GM18511 (cell line): ENCODE measurements around the gene SOX6.
"Not testable (repeated sequence)": the region's sequence is repeated elsewhere in the genome, so short reads cannot be mapped to it uniquely, and the experiment has no call there.

Experiments
- ATAC-seq: cut with Tn5 transposase; IDR thresholded peaks from one replicate; pipeline ENCODE4 v1.9.1; 2021; ENCODE audit warnings: mild to moderate bottlenecking, moderate library complexity; ENCODE audit not compliant: unreplicated experiment

SOX6 gene

DNA sequence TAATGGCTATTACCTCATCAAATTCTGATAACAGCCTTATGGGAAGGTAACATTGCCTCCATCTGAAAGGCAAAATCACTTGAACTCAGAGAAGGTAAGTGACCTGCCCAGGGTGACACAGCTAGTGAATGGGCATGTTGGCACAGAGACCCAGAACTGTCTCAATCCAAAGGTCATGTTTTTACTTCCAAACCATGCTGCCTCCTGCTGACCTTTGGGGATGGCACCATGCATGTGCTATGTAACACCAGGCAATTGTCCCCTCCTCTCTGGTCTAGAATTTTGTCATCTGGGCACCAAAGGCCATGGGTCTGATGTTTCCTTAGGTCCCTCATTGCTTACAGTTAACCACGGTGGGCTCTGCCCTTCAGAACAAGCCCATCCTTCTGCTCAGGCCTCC is 417.4 kb downstream of the SOX6 start:
- ATAC-seq = no peak

DNA sequence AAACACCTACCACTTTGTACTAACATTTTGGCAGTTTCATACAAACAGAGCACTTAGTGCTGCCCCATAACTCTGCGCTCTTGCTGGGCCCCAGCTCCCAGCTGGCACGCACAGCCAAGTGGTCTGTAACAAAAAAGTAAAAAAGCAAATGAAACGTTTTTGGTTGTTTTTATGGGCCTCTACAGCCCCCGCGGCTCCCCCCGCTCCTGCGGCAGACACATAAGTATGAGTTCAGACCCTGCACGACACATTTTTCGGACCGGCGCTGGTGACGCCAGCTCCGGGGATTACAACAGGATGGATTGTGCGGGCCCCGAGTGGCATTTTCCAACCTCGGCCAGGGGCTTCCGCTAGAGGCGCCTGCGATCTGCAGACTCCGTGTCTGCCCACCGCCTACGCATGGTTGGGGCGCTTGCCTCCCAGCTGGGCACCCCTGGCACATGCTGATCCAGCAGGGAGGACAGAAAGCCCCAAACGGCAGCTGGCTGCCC is 418.2 kb downstream of the SOX6 start:
- ATAC-seq = no peak

DNA sequence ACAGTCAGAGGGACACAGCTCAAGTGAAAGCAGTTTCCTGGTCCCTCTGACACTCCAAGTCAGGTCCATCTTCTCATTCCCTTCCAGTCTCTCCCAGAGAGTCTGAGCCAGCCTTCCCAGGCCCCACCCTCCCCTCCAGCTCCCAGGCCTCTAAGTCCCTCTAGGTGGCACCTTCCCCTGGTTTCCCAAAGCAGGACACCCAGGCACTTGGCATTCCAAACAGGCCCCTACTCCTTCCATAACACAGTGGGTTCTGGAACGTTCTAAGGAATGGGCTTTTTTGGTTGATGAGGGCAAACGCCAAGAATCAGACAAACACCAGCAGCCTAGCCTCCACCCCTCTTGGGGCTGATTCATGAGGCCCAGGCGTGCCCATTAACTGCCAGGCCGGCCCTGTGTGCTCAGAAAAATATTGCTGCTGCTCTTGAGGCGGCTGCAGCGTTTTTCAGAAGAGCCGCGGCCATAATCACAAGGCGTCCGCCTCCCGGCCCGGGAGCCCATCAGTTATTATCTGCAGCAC is 418.7 kb downstream of the SOX6 start:
- ATAC-seq = no peak

DNA sequence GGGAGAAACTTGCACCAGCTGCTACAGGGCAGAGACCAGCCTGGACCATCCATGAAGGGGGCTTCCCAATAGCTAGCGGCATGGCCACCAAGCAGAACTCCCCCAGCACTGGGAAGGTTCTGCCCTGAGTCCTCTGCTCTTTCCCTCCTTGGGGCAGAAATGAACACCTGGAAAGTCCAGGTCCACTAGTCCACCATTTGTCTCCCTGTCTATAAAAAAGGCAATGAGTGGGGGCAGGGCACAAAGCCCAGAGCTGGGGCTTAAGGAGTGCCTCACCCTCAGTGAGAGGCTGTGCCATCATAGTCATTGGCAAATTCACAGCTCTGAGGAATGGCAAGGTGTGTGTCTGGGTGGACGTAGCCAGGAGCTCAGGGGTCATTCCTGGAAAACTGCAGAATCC is 420.3 kb downstream of the SOX6 start:
- no peak for ATAC-seq

DNA sequence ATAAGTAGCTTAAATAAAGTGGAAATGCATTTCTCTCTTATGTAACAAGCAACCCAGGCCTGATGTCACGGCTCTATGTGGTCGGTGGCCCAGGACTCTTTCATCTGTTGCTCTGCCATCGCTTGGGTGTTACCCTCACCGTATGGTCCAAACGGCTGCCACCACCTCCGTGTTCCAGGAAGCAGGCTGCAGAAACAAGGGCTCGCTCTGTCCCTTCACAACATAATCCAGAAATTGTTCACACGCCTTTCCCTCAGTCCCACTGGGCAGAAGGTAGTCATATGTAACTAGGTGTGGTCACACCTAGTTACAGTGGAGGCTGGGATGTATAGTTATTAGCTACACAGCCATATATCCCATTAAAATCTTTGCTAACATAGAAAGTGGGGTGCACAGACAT is 421.0 kb downstream of the SOX6 start:
- ATAC-seq = no peak

DNA sequence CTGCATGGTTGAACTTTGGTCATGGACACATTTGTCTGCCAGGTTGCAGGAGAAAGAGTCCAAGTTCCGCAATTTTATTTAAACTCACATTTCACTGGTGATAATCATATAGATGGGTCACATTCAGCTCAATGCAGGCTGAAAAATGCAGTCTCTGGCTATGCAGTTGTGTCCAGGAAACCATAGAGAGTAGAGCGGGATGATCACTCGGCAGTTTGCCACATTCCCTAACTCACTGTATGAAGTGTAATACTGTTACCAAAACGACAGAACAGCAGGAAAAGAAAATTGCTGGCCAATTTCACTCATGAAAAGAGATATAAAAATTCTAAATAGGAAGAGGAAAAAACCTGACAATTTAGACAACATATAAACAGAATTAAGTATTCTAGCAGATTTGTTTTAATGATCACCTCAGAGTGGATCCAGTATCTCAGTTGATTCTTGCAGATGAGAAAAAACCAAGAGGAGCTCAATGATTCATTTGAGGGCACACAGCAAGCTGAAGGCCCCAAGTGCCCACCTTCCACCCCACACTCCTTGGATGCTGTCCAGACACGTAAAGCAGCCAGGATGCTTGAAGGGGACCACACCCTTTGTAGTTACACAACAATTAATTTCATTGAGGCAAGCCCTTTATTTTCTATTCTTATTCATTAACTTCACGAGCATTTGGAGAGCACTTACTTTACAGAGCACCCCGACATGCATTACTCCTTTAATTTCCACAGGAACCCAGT is 422.3 kb downstream of the SOX6 start:
- ATAC-seq = no peak

DNA sequence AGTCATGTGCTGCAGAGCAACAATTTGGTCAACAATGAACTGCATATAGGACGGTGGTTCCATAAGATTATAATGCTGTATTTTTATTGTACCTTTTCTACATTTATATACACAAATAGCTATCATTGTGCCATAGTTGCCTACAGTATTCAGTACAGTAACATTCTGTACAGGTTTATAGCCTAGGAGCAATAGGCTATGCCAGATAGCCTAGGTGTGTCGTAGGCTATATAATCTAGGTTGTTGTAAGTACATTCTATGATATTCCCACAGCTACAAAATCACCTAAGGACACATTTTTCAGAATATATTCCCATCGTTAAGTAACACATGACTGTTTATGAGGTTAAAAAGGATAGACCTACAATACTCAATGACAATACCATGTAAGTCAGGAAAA is 423.9 kb downstream of the SOX6 start:
- no peak for ATAC-seq

DNA sequence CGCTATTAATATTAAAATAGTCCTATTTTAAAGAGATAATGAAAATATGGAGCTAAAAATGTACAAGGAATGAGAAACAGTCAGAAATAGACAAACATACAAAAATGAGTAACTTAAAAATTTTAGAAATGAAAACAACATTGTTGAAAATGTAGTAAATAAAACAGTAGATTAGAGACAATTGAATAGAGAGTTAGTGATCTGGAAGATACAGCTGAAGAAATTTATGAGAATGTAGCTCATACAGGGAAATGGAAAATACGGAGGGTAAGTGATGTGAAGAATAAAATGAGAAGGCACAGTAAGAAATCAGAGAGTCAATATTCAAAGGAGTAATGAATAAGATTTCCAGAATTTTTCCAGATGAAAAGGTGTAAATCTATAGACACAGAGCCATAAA is 424.8 kb downstream of the SOX6 start:
- ATAC-seq = no peak

DNA sequence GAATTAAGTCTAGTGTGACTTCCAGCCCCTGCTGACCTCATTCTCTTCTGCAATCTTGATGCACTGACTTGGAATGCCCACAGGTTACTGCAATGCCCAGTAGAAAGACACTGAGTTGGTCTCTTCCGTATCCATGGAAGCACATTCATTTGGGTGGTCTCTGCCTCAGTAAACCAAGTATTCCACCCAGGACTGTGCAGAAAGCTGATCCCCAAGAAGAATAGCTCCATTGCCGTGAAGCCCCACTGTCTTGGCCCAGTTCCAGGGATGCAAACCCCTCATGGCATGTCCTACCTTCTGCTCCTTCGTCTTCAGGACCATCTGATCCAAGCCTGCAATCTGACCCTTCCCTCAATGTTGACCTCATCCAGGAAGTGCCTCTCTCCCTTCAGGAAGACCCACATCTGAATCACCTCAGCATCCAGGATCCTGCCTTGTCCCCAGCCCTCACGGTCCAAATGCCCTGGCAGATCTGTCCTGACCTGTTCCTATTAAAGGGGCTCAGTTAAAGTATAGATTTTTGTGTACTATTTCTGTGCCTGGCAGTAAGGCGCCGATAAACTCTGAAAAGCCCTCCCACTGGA is 425.8 kb downstream of the SOX6 start:
- no peak for ATAC-seq

DNA sequence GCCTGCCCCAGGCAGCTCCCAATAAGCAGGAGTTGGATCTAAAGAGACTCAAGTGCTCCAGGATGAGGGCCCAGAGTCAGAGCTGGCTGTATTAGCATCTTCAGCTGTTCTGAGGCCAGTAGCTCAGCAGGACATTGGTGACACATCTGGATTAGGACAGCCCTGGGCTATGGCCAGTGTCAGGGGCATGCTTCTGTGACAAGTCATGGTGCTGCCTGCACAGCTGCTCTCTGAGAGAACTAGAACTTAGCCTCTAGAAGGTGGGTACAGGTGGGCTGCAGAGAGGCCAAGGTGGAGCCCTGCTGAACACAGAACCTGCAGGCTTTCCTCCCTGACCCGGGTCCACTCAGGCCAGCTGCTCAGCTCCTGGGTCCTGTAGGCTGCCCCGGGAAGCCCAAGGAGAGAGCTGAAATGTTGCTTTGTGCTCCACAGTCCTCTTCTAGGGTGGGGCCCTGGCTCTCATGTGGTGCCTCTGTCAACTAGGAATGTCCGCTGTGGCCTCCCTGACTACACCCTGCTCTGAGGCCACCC is 426.9 kb downstream of the SOX6 start:
- ATAC-seq = no peak

DNA sequence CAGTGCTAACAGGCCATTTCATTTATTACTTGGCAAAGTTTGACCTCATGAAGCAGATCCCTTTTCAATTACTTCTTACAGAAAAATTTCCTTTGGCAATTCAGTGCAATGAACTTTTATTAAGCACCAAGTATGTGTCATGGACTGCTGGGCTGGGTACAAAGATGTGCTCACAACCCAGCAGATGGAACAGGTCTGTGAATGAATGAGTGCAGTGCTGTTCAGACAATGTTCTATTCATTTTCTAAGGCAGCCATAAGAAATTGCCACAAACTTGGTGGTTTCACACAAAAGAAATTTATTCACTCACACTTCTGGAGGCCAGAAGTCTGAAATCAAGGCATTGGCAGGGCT is 428.5 kb downstream of the SOX6 start:
- ATAC-seq = no peak

DNA sequence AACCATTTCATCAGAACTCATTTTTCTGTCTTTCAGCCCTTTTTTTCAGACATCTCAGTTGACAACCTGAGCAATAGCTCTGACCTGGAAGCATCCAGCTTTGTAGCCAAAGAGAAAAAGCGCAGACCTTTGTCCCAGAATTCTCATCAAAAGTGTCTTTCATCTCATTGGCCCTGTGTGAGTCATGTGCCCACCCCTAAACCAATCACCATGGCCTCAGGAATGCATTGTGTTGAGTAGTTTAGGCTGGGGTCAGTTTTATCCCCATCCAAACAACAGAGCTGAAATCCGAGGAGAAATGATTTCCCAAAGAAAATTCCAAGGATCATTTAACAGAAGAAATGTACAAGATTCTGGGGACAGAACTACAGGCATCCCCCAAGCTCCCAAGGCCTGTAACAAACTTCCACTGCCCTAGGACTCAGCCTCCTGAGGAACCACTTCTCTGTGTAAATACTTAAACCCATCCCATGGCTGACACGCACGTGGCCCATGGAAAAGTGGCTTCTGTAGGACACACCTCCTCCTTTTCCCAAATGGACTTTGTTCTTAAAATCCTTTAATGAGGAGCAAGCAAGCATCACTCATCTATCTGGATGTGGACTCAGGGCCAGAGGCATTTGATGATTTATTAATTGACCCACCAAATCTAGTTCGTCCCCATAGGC is 429.0 kb downstream of the SOX6 start:
- ATAC-seq = no peak

DNA sequence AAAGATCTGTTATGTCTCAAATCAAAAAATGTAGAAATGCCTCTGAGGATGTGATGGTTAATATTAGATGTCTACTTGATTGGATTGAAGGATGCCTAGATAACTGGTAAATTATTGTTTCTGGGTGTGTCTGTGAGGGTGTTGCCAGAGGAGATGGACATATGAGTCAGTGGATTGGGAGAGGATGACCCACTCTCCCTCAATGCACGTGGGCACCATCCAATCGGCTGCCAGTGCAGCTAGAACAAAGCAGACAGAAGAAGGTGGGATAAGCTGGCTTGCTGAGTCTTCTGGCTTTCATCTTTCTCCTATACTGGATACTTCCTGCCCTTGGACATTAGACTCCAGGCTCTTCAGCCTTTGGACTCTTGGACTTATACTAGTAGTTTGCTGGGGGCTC is 430.3 kb downstream of the SOX6 start:
- ATAC-seq = no peak

DNA sequence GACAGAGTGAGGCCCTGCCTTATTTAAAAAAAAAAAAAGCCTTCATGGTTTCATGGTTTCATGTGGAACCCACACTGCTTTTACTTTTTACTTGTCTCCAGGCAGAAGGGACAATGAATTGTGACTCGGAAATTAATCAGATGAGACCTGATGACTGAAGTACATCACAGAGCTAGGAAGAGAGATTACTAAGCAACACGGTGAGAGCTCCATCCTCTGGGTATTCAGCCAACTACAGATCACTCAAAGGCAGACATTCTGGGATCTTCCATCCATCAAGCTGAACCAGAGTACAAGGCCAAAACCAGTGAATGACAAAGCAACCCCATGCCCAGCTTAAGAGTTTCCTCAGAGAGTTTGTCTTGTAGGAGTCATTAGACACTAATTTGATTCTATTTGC is 433.2 kb downstream of the SOX6 start:
- no peak for ATAC-seq

DNA sequence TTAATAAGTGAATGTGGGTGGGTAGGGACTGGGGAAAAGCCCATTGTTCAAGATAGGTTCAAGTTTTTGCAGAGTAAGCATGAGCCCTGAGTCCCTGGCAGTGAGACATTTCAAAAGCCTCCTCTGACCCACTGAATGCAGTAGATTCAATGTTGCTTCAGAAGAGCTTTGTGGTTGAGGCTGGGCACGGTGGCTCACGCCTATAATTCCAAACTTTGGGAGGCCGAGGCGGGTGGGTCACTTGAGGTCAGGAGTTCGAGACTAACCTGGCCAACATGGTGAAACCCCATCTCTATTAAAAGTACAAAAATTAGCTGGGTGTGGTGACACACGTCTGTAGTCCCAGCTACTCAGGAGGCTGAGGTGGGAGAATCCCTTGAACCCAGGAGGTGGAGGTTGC is 433.6 kb downstream of the SOX6 start:
- ATAC-seq = not testable (repeated sequence)

DNA sequence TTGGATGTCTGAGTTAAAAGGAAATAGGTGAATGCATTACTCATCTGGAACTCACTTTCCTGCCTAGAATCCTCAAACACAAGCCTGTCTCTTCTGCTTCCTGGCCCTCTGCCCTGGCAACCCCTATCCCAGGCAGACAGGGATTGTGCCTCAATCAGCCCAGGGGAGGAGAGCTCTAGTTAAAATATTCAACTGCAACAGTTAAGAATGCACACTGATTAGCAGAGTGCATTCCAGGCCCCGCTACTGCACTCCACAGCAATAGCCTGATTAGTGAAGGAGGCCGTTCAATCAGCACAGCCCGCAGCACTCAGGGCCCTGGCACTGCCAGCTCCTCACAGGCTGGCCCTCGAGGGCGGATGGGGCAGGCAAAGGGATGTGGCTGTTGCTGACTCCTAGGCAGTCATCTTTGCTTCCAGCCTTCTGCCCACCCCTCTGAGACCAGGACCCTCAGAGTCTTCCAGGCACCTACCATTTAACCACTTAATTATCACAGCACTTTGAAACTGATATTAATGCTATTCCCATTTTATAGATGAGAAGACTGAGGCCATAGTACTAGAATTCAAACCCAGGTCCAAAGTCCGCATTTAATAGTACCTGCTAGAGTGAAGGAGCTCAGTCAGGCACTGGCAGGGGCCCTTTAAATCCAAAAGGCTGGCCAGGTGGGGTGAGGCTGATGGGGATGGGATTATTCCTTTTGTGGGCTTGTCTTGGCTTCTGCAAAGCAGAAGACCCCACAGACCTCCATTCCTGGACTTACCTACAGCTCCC is 435.3 kb downstream of the SOX6 start:
- no peak for ATAC-seq

DNA sequence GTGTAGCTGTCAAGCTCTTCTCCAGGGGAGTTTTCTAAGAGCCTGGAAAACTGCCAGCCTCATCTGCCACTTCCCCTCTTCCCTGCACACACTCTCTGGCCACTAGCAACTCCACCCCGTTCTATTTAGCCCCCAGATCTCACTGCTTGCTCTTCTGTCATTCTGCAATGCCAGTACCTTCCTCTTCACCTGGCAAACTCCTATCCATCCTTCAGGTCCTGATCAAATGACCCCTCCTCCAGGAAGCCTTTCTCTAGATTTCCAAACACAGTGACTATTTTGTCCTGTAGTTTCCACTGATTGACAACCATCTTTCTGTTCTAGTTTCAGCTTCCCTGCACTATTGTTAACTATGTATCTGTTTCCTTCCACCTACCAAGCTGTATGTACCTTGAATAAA is 437.7 kb downstream of the SOX6 start:
- ATAC-seq = no peak

DNA sequence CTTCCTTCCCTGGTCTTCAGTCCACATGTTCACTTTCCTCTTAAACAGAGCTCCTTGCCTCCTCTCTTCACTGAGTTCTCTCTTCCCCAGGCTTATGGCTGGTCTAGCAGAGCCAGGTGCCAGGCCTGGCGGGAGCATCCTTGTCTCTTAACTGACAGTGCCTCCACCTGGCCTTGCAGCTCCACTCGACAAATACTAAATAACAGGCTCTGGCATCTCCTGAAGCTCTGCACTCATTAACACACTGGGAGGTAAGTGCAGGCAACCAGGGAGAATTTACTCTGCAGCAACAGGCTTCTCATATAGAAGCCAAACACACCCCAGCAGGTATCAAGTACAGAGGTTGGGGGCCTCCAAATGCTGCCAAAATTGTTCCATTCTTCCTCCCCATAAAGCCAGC is 438.1 kb downstream of the SOX6 start:
- ATAC-seq = no peak
